Kidney (tissue), 14 donors: Measurements from ENCODE around the gene NMT2. TPM values are rescaled to one million over a fixed set of nuclear protein-coding genes. Genes with fewer than 3 reads are reported as not detected.

Experiments used
- DNase-seq, 5 donors: peaks; one replicate each; pipeline ENCODE4 v3.0.0-alpha.2; 2013 to 2020
- FAIRE-seq: peaks from 2 replicates; lab custom pipeline; 2012; peaks lifted over from hg19 to GRCh38; lab: Jason Lieb, UNC
- H3K27ac ChIP-seq, 2 donors: one replicate each; pipeline ENCODE4 v1.7.0; 2013; ENCODE audit warnings: low read depth in 2 of 2, low read length in 2 of 2, inconsistent platforms in 1 of 2
- H3K27me3 ChIP-seq: one replicate; pipeline ENCODE4 v1.7.1; 2013; ENCODE audit warnings: low read length, inconsistent platforms; ENCODE audit not compliant: control insufficient read depth, insufficient read depth
- H3K36me3 ChIP-seq, 3 donors: one replicate each; pipeline versions ENCODE4 v1.7.0 to v1.7.1; 2013; ENCODE audit warnings: low read length in 3 of 3, control low read depth in 1 of 3, inconsistent platforms in 1 of 3; ENCODE audit not compliant: insufficient read depth in 3 of 3, control insufficient read depth in 2 of 3
- H3K4me1 ChIP-seq, 3 donors: one replicate each; pipeline versions ENCODE4 v1.7.0 to v1.7.1; 2013; ENCODE audit warnings: low read length in 3 of 3, inconsistent platforms in 1 of 3, low read depth in 1 of 3; ENCODE audit not compliant: control insufficient read depth in 2 of 3, insufficient read depth in 2 of 3
- H3K4me3 ChIP-seq, 3 donors: one replicate each; pipeline versions ENCODE4 v1.7.0 to v1.8.1; 2013; ENCODE audit warnings: low read length in 3 of 3, control low read depth in 1 of 3, inconsistent platforms in 1 of 3
- H3K9ac ChIP-seq, 3 donors: one replicate each; pipeline versions ENCODE4 v1.7.0 to v1.7.1; 2013; ENCODE audit warnings: low read length in 3 of 3, control low read depth in 1 of 3, inconsistent platforms in 1 of 3
- H3K9me3 ChIP-seq, 3 donors: one replicate each; pipeline versions ENCODE4 v1.7.0 to v1.7.1; 2013; ENCODE audit warnings: low read length in 3 of 3, control low read depth in 1 of 3, inconsistent platforms in 1 of 3; ENCODE audit not compliant: control insufficient read depth in 2 of 3, insufficient read depth in 1 of 3
- CTCF ChIP-seq: IDR thresholded peaks from 3 replicates; pipeline ENCODE4 v1.5.1; 2012; ENCODE audit warnings: mild to moderate bottlenecking, moderate library complexity, borderline replicate concordance; ENCODE audit not compliant: insufficient read depth; ENCODE audit errors: extremely low read depth
- intact Hi-C: fragments of 100-400 bp; cut with DNase I; formaldehyde crosslinking; loops from one replicate; pipeline ENCODE4 v1.11.1; 2022
- polyA plus RNA-seq: library from polyadenylated mRNA; stranded (reverse); fragments of 350-450 nt; fragmentation: Illumina TruSeq; extraction: RNeasy Lipid Tissue Mini Kit (QIAGEN cat#74804); gene quantifications from one replicate; pipeline ENCODE4 v1.2.3, GENCODE V29; 2014; ENCODE audit warnings: low read depth, low replicate concordance; ENCODE audit not compliant: insufficient read depth
- total RNA-seq: library from RNA; stranded (reverse); fragmentation: NEBNext Ultra II Directional; extraction: Animal tissue kit (Norgen Biotek cat#: 25700); gene quantifications from one replicate; pipeline ENCODE4 v1.2.1, GENCODE V29; 2021
- donor health status: control.
- donor health status: control.
- donor health status: control.
- donor health status: control.
- donor health status: control.
- donor health status: DM: yes; HTN: yes; CAD: no.
- donor health status: Normal renal cell carcinoma (clear cell type).

Gene NMT2
- total and polyA plus RNA-seq, 2 donors from 2014 or later = 11.7 to 19.8 TPM

- Histone ChIP-seq H3K27me3 (no peaks in the 10 kb centered on the region), H3K9me3 (no peaks in the 10 kb centered on the region), H3K9ac (no peak overlapping the region), H3K4me1 (peaks cover 0 to 7% (median 0%) of the 10 kb centered on the region in 3 donors), H3K36me3 (no peaks in the 10 kb centered on the region), H3K27ac (no peak overlapping the region), H3K4me3 (no peak overlapping the region)
- intact Hi-C loops = no loop called here
- DNase-seq = no peak
- no peak for TF ChIP-seq CTCF
- FAIRE-seq = no peak
Observed at GRCh38 chr10:15201589-15202300, 33.3 kb upstream of the NMT2 start.

- no peaks in the 10 kb centered on the region for H3K36me3 ChIP-seq
- intact Hi-C loops = no loop called here
- no peak for TF ChIP-seq CTCF
- no peak overlapping the region for H3K27ac ChIP-seq
- H3K4me3 ChIP-seq = no peak overlapping the region
- H3K4me1 ChIP-seq = peaks cover 0 to 7% (median 0%) of the 10 kb centered on the region in 3 donors
- H3K9me3 ChIP-seq = no peaks in the 10 kb centered on the region
- FAIRE-seq (peak; percentile 80), DNase-seq (peak in 2 of 5 donors; percentile 47 to 62)
- no peaks in the 10 kb centered on the region for H3K27me3 ChIP-seq
- H3K9ac ChIP-seq = no peak overlapping the region
Observed at GRCh38 chr10:15200626-15201025, 32.1 kb upstream of the NMT2 start.

- Histone ChIP-seq H3K27me3 (no peaks in the 10 kb centered on the region), H3K36me3 (no peaks in the 10 kb centered on the region), H3K9ac (no peak overlapping the region), H3K27ac (no peak overlapping the region), H3K4me3 (no peak overlapping the region), H3K4me1 (peaks cover 0 to 7% (median 0%) of the 10 kb centered on the region in 3 donors), H3K9me3 (no peaks in the 10 kb centered on the region)
- FAIRE-seq = no peak
- no peak for TF ChIP-seq CTCF
- no peak for DNase-seq
- intact Hi-C loops = no loop called here
Observed at GRCh38 chr10:15197911-15198310, 29.4 kb upstream of the NMT2 start.
